Adipocyte (in vitro differentiated cells): ENCODE measurements around the gene HMGB4.

Experiments used
- DNase-seq: peaks from one replicate; pipeline ENCODE4 v3.0.0-alpha.2; 2015; ENCODE audit warnings: low read depth
- H3K27me3 ChIP-seq: replicated peaks from 2 replicates; pipeline ENCODE4 v1.7.0; 2013; ENCODE audit warnings: mild to moderate bottlenecking, low read length, moderate library complexity; ENCODE audit not compliant: control insufficient read depth, insufficient read depth
- H3K36me3 ChIP-seq: 2 replicates; pipeline ENCODE4 v1.7.0; 2013; ENCODE audit warnings: low read length, mild to moderate bottlenecking, moderate library complexity; ENCODE audit not compliant: control insufficient read depth, insufficient read depth, severe bottlenecking
- H3K4me1 ChIP-seq: 2 replicates; pipeline ENCODE4 v1.7.0; 2013; ENCODE audit warnings: mild to moderate bottlenecking, low read length, moderate library complexity; ENCODE audit not compliant: control insufficient read depth, insufficient read depth
- H3K4me3 ChIP-seq: 2 replicates; pipeline ENCODE4 v1.7.0; 2013; ENCODE audit warnings: mild to moderate bottlenecking, low read length, moderate library complexity
- H3K9ac ChIP-seq: 2 replicates; pipeline ENCODE4 v1.7.0; 2013; ENCODE audit warnings: mild to moderate bottlenecking, low read length, moderate library complexity
- H3K9me3 ChIP-seq: 2 replicates; pipeline ENCODE4 v1.7.0; 2013; ENCODE audit warnings: mild to moderate bottlenecking, low read length, moderate library complexity; ENCODE audit not compliant: control insufficient read depth

HMGB4 gene, protein sequence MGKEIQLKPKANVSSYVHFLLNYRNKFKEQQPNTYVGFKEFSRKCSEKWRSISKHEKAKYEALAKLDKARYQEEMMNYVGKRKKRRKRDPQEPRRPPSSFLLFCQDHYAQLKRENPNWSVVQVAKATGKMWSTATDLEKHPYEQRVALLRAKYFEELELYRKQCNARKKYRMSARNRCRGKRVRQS

DNA sequence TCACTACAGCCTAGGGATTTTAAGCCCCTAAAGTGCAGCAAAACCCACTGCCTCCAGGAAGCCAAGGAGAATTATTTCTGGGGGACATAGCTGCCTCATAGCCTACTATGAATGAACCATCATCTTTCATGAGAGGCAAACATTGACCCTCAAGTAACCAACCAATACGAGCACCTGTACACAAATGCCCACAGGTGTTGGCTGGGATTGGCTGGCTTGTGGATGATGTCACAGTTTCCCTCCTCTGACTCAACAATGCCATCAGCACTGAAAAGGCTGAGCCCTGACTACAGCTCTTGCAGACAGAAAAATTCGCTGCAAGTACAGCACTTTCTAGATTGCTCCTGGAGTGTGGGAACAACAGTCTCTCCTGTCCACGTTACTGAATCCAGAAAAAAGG lies at the start of gene HMGB4:
Gene HMGB4 (plus strand): TSS at position 301 of the 400 bp plus-strand sequence. CDS start 113 bp downstream, outside the sequence.
- H3K9ac ChIP-seq: no peak within 1 kb of the TSS

DNA sequence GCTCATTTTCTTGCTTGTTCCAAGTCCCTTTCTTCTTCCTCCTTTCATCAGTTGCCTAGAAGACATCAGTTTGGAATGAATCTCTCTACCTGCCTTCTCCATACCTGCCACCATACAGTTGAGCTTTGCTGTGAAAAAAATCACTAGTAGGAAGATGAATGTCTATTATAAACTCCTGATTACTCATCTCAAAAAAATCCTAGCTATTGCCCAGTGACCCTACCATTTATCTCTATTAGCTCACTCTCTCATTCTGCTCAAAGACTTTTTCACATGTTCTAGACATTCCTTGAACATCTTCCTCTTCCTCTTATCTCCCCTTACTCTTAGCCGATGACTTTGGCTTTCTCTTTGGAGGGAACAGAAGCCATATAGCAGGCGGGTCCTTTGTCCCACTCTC lies 49.7 kb upstream of the HMGB4 start:
- Histone ChIP-seq H3K4me1 (peaks cover 16% of the 10 kb centered on the region), H3K4me3 (no peak overlapping the region), H3K36me3 (no peaks in the 10 kb centered on the region), H3K9ac (no peak overlapping the region), H3K27me3 (no peaks in the 10 kb centered on the region), H3K9me3 (peaks cover 4% of the 10 kb centered on the region)
- DNase-seq: no peak

More for the DNA sequence above, at the start of gene HMGB4:
- Histone ChIP-seq H3K27me3 (no peaks in the 10 kb centered on the region), H3K4me1 (peaks cover 13% of the 10 kb centered on the region), H3K36me3 (no peaks in the 10 kb centered on the region), H3K9me3 (no peaks in the 10 kb centered on the region), H3K4me3 (no peak within 1 kb of the TSS)
- no peak for DNase-seq

DNA sequence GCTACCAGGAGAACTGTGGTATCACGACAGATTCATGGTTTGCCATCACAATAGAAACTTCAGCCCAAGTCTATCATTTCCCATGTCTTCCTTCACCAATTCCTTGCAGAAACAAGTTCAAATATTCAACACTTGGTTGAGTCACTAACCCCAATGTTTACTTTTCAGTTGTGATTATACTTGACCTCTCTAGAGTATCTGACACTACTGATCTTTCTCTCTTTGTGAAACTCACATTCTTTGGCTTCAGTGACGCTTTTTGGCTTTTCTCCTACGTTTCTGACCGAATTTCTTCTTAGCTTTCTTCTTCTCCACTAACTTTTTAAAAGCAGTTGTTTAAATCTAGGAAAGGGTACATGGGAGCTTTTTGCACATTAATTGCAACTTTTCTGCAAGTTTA lies 48.8 kb upstream of the HMGB4 start:
- peak; percentile 30 for DNase-seq
- Histone ChIP-seq H3K9me3 (no peaks in the 10 kb centered on the region), H3K36me3 (no peaks in the 10 kb centered on the region), H3K4me1 (peaks cover 16% of the 10 kb centered on the region), H3K27me3 (no peaks in the 10 kb centered on the region), H3K9ac (no peak overlapping the region), H3K4me3 (no peak overlapping the region)

DNA sequence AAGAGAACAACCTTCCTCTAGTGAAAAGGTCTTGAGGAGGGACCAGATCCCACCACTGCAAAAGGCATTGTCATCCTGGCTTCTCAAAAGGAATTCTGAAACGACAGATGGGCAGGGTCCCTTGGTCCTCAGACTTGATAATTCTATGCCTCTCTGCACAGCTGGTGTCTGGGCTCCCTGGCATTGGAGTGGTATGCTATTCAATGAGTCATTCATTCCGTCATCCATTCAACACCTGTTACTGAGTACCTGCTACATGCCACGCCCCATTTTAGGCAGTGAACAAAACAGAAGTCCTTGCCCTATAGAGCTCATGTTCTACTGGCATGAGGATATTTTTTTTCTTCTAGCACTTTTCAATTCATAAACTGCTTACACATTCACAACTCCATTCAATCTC lies 45.8 kb upstream of the HMGB4 start:
- no peak for DNase-seq
- no peaks in the 10 kb centered on the region for H3K27me3 ChIP-seq
- H3K4me3 ChIP-seq: no peak overlapping the region

DNA sequence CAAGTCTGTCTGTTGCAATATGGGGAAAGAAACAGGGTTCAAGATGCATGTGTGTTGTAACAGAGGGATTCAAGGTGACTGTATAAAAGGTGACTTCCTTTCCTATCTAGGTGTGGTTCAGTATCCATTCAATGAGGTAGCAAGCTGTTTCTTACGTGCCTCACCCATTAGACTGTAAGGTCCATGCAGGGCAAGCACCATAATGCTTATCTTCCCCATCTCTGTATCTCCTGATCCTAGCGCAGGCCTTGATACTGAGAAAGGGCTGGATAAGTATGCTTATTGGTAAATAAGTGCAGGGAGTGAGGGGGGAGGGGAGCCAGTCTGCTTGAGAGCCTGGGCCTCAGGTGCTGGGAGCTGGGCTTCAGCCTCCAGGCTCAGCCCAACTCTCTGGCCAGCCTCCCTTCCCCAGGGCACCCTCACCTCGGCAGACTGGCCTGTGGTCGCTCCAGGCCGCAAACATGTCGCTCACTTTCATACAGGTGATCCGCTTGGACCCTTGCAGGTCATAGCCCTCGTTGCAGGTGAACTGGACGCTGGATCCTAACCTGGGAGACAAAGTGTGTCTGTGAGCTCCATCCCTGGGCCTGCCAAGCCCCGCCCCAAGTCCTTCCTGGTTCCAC lies 44.5 kb upstream of the HMGB4 start:
- Histone ChIP-seq H3K4me1 (peaks cover 11% of the 10 kb centered on the region), H3K27me3 (no peaks in the 10 kb centered on the region), H3K9me3 (no peaks in the 10 kb centered on the region), H3K9ac (no peak overlapping the region), H3K36me3 (no peaks in the 10 kb centered on the region), H3K4me3 (no peak overlapping the region)
- no peak for DNase-seq

More for the DNA sequence above, 45.8 kb upstream of the HMGB4 start:
- no peaks in the 10 kb centered on the region for H3K36me3 ChIP-seq
- no peaks in the 10 kb centered on the region for H3K9me3 ChIP-seq
- peaks cover 16% of the 10 kb centered on the region for H3K4me1 ChIP-seq
- no peak overlapping the region for H3K9ac ChIP-seq

DNA sequence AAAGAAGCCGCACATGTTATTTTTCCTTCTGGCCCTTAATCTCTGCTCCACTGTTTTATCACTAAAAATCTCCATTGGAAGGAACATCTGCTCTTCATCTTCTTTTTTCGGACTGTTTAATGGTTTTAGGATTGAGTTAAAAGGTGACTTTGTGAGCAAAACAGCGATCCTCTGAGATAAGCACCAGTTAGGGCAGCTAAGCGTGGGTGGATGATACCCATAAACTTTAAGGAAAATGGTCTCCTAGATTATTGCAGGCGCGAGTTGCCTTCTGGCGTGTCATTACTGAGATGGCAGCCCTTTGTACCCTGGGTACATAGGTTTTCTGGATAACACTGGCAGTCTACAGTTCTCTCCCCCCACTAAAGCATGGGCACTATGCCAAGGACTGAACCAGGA lies 44.0 kb upstream of the HMGB4 start:
- Histone ChIP-seq H3K36me3 (no peaks in the 10 kb centered on the region), H3K4me3 (no peak overlapping the region), H3K27me3 (no peaks in the 10 kb centered on the region), H3K9me3 (no peaks in the 10 kb centered on the region), H3K9ac (no peak overlapping the region), H3K4me1 (peaks cover 6% of the 10 kb centered on the region)
- DNase-seq: no peak

DNA sequence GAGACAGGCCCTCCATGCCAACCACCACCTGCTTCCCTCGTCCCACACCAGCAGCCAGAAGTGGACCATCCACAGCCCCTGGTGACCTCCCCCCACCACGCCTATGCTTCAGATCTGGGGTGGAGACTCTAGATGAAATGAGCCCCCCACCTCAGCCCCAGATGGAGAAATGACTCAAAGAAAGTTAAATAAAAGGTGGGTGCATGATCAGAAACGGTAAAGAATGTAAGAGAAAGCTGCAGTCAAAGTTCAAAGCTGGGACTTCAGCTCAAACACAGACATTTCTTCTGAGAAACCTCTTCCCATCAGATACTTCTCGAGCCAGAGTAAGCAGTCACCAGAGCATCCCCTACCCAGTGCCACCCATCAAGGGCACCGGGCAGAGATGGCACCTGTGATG lies 43.1 kb upstream of the HMGB4 start:
- Histone ChIP-seq H3K36me3 (no peaks in the 10 kb centered on the region), H3K27me3 (no peaks in the 10 kb centered on the region), H3K4me3 (no peak overlapping the region), H3K4me1 (no peaks in the 10 kb centered on the region), H3K9ac (no peak overlapping the region), H3K9me3 (no peaks in the 10 kb centered on the region)
- no peak for DNase-seq

DNA sequence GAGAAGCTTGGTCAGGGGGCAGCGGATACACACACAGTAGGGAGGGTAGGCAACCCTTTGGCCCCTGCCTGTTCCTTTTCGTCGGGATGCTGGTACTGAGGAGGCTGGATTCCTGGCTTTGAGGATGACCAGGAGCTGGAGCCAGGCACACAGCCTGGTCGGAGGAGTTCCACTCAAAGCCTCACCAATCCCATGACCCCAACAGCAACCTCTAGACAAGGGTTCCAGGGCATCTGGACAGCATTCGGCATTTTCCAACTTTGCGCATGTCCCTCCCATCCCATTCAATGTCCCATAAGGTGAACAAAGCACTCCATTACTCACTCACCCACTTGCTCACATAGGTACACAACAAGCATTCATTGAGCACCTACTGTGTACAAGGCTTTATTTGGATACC lies 42.6 kb upstream of the HMGB4 start:
- Histone ChIP-seq H3K4me1 (no peaks in the 10 kb centered on the region), H3K27me3 (no peaks in the 10 kb centered on the region), H3K36me3 (no peaks in the 10 kb centered on the region), H3K4me3 (no peak overlapping the region), H3K9me3 (no peaks in the 10 kb centered on the region), H3K9ac (no peak overlapping the region)
- no peak for DNase-seq

DNA sequence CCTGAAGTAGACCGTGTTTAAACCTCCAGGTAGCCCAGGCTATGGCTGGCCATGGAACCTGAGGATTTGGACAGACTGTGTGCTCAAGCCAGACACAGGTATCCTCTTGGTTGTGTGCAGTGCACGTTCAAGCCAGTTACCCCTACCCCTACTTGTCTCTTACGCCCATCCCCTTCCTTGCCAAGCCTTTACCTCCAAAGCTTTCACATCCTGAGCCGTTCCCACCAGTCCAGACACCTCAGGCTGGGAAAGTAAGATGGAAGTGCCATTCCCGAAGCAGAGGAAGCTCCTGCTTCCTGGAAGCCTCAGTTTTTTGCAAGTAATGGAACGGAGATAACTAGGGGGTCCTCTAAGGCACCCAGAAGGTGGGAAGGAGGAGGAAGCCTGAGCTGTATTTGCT lies 41.5 kb upstream of the HMGB4 start:
- no peak for DNase-seq
- no peaks in the 10 kb centered on the region for H3K9me3 ChIP-seq
- H3K4me3 ChIP-seq: no peak overlapping the region
- no peaks in the 10 kb centered on the region for H3K36me3 ChIP-seq
- no peak overlapping the region for H3K9ac ChIP-seq
- no peaks in the 10 kb centered on the region for H3K27me3 ChIP-seq
- no peaks in the 10 kb centered on the region for H3K4me1 ChIP-seq

DNA sequence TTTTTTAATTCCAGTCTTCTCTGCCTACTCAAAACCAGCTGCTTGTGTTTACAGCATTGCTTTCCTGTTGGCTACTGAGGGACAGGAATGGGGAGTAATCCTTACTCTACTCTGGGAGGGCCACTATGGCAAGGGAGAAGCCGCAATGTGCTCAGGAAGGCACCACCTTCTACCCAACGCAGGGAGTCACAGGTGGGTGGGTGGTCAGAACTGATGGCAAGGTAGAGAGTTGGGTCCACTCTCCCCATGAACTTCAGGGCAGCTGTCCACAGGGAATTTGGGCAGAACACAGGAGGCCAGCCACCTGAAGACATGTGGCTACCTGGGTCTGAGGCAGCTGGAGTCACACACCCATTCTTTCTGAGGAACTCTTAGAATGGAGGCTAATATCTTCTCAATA lies 40.5 kb upstream of the HMGB4 start:
- Histone ChIP-seq H3K36me3 (no peaks in the 10 kb centered on the region), H3K9ac (no peak overlapping the region), H3K9me3 (no peaks in the 10 kb centered on the region), H3K27me3 (no peaks in the 10 kb centered on the region), H3K4me1 (no peaks in the 10 kb centered on the region), H3K4me3 (no peak overlapping the region)
- DNase-seq: no peak

DNA sequence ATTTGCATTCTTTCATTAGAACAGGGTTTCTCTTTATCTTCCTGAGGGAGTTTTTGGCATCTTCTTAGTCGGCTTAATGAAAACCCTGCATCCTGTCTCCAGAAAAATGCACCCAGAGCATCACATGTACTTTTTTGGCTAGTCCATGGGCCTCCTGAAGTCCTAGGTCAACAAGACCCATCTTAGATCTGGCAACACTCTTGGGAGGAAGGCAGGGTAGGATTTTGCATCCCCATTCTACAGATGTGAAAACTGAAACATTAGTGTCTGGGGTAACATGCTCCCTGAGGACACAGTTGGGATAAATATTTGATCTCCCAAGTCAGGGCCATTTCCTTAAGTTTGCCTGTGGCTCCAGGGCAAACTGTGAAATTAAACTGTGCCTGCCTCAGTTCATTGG lies 40.0 kb upstream of the HMGB4 start:
- Histone ChIP-seq H3K36me3 (no peaks in the 10 kb centered on the region), H3K9me3 (no peaks in the 10 kb centered on the region), H3K27me3 (no peaks in the 10 kb centered on the region), H3K4me1 (no peaks in the 10 kb centered on the region), H3K9ac (no peak overlapping the region), H3K4me3 (no peak overlapping the region)
- no peak for DNase-seq

DNA sequence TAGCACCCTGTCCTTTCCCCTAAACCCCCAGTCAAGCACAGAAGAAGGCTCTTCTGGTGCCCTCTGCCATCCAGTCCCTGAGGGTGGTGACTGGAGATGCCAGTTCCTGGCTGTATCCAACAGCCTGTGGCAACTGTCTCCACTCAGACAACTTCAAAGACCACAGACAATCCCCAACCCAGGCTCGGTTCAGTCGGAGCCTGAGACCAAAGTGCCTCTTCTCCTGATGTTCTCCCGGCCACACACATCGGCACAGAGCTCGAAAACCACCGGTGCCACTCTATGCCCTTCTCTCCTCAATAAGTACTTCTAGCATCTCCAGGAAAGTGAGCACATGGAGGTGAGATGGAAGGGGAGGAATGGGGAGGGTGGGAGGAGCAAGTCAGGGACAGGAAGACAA lies 39.6 kb upstream of the HMGB4 start:
- no peak for DNase-seq
- no peaks in the 10 kb centered on the region for H3K36me3 ChIP-seq
- H3K4me3 ChIP-seq: no peak overlapping the region
- no peak overlapping the region for H3K9ac ChIP-seq
- H3K9me3 ChIP-seq: no peaks in the 10 kb centered on the region
- H3K4me1 ChIP-seq: no peaks in the 10 kb centered on the region
- H3K27me3 ChIP-seq: no peaks in the 10 kb centered on the region
